Coronary artery (tissue), 2 donors: ENCODE data around the gene ABLIM3.

ENCODE experiments used
- DNase-seq: peaks from one replicate; pipeline ENCODE4 v3.0.0-alpha.2; 2017; ENCODE audit warnings: low spot score
- H3K27ac ChIP-seq, 2 donors: fragments of 200-600 bp; sonication (generic); one replicate each; pipeline ENCODE4 v1.5.1; 2016 to 2019
- H3K4me3 ChIP-seq: fragments of 200-600 bp; sonication (generic); 2 replicates; pipeline ENCODE4 v1.5.1; 2016; ENCODE audit warnings: mild to moderate bottlenecking, moderate library complexity
- TF ChIP-seq, protein P1 (sequence below): fragments of 200-600 bp; sonication (generic); IDR thresholded peaks from one replicate; pipeline ENCODE4 v1.5.1; 2019; ENCODE audit warnings: antibody characterized with exemption

Gene ABLIM3

DNA sequence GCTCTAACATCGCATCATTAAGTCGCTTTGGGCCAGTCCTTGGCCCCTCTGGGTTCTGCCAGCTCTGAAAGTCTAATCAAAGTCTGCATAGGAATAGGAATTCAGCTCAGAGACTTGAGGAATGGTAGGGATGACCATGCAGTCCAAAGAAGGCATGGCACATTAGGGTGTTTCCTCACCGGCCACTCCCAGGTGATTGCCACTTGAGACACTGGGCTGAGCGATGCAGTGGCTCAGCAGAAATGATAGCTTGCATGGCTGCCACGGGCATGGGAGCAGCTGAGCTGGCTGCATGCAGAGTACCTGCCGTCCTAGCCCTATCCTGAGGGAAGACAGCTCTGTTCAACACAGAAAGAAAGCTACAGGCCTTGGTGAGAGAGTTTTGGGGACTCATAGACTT, 159.1 kb downstream of the ABLIM3 start:
- no peak for DNase-seq
- TF ChIP-seq, protein P1, sequence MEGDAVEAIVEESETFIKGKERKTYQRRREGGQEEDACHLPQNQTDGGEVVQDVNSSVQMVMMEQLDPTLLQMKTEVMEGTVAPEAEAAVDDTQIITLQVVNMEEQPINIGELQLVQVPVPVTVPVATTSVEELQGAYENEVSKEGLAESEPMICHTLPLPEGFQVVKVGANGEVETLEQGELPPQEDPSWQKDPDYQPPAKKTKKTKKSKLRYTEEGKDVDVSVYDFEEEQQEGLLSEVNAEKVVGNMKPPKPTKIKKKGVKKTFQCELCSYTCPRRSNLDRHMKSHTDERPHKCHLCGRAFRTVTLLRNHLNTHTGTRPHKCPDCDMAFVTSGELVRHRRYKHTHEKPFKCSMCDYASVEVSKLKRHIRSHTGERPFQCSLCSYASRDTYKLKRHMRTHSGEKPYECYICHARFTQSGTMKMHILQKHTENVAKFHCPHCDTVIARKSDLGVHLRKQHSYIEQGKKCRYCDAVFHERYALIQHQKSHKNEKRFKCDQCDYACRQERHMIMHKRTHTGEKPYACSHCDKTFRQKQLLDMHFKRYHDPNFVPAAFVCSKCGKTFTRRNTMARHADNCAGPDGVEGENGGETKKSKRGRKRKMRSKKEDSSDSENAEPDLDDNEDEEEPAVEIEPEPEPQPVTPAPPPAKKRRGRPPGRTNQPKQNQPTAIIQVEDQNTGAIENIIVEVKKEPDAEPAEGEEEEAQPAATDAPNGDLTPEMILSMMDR, result no peak
- Histone ChIP-seq H3K27ac (no peak overlapping the region), H3K4me3 (no peak overlapping the region)

DNA sequence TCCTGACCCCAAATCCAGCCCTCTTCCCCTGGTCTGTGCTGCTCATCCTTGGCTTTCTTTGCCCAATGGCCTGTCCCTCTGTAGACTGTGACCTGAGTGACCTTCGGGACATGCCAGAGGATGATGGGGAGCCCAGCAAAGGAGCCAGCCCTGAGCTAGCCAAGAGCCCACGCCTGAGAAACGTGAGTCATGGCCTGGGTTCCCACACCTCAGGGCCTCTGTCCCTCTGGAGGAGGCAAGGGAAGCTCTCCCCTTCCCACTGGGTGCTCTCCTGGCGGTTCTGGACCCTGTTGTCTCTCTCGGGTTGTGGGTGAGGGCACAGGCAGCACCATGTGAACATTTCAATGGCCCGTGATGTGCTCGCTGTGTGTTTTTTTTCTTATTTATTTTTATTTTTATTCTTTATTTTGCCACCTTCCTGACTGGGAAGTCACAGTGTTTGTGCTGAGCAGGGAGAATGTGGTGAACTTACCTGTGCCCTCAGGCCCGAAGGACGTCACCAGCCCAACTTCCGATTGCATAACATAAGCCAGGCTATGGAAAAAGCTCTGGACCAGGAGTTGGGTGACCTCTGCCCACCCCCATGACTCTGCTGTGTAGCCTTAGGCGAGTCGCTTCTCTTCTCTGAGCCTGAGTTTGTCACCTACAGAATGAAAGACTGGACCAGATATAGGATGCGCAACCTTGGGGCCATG, 159.9 kb downstream of the ABLIM3 start:
- TF ChIP-seq, protein P1, result no peak
- H3K27ac ChIP-seq, result no peak overlapping the region
- DNase-seq, result no peak
- H3K4me3 ChIP-seq, result no peak overlapping the region

DNA sequence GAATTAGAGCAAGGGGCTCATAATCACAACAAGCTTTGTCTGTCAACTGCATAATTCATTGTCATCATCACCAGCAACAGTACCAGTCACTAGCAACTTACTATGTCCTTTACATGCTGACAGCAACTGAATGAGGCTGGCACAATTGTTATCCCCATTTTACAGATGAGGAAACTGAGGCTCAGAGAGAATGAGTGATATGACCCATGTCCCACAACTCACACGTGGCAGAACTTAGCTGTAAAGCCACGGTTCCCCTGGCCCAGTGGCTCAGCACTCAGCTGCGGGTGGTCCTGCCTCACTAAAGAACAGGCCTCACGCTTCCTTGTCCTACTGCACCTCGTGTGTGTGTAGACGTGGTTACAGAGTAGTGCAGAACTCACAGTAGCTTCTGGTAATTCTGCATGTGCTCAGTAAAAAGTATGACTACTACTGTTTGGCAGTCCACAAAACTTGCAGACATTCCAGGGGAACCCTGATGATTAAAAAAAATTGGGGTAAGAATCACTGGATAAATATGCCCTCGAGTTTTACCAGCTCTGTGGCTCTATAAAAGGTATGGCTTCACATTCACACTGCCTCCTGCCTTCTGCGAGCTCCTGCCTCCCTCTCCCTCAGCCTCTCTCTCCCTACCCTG, 160.6 kb downstream of the ABLIM3 start:
- DNase-seq, result no peak
- H3K4me3 ChIP-seq, result no peak overlapping the region
- no peak overlapping the region for H3K27ac ChIP-seq
- TF ChIP-seq, protein P1, result no peak

DNA sequence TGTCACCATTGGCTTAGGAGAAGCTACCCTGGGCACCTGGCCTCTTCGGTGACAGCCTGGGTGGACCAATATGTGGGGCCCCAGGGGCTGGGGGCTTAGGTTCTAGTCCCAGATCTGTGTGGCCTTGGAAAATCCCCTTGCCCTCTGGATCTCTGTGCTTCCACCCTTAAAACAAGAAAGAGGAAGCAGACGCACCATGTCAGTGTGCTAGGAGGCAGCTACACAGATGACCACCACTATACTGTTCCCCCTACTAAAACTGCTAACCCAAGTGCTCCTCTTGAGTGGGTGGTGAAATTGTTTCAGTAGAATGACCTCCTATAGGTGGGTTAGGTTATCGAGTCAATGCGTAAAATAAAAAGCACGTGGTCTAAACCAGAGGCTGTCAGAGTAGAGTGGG, 161.3 kb downstream of the ABLIM3 start:
- Histone ChIP-seq H3K27ac (no peak overlapping the region), H3K4me3 (no peak overlapping the region)
- TF ChIP-seq, protein P1, result no peak
- DNase-seq, result no peak

DNA sequence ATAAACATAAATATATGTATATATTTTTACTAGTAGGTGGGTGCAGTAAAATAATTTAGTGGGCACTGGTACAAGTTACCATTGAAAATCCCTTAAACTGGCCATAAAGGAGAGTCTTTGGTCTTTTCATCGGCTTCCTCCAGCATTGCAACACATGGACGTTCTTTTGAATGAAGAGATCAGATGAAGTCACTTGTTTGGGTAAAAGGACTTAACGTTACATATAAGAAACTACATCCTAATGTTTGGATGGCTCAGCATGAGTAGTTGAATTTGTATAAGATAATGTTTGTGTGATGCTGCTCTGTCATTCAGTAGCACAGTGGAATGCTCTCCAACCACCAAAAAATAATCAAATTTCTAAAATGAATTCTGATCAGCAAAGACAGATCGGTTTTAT, 161.9 kb downstream of the ABLIM3 start:
- no peak overlapping the region for H3K27ac ChIP-seq
- no peak overlapping the region for H3K4me3 ChIP-seq
- no peak for DNase-seq
- TF ChIP-seq, protein P1, result no peak

DNA sequence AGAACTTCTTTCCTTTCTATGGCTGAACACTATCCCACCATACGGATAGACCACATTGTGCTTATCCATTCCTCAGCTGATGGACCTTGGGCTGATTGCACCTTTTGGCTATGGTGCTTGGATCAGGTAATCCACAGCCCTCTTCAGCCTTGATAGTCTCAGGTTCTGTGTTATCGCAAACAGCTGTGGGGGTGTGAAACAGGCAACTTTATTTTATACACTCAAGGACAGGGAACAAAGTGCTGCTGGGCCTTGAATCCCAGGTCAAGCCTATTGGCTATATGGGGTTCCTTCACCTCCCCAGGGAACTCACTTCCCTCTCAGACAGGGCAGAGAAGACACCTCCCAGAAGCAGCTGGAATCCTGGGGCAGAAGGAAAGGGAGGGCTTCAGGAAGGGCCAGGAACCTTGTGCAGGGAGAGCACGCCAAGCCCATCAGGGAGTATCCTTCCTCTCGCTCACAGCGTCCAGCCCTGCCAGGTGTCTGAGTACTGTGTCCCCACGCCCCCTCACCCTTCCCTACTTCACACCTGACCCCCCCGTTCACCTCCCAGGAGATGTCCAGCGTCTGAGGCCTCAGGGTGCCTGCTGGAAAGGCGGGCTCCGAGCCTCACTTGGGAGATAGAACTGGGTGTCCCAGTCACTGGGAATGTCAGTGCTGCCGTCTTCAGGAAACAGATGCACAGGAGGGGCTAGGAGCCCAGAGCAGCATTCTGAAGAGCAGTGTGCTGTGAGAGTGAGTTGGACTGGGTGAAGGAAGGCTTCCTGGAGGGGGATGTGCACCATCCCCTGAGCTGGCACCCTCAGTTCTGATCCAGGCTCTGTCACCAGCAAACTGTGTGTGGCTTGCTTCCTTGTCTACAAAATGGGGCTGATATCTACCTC, 163.1 kb downstream of the ABLIM3 start:
- H3K27ac ChIP-seq, result peak overlapping the region in 1 of 2 donors; percentile 9
- DNase-seq, result no peak
- H3K4me3 ChIP-seq, result no peak overlapping the region
- TF ChIP-seq, protein P1, result no peak
